Right lobe of liver (tissue), 6 donors: ENCODE data around the gene NALF2. TPM values are rescaled to one million over a fixed set of nuclear protein-coding genes. Genes with fewer than 3 reads are reported as not detected.

Source experiments
- ATAC-seq, 4 donors: fragments of 200-7000 bp; cut with Tn5 transposase; one replicate each; pipeline ENCODE4 v1.9.1; 2020; ENCODE audit warnings: mild to moderate bottlenecking in 4 of 4, moderate library complexity in 4 of 4
- DNase-seq, 3 donors: peaks; one replicate each; pipeline ENCODE4 v3.0.0-alpha.2; 2020
- H3K27ac ChIP-seq, 3 donors: fragments of 200-600 bp; one replicate each; pipeline ENCODE4 v1.8.0; 2022
- H3K27me3 ChIP-seq, 2 donors: fragments of 200-600 bp; one replicate each; pipeline ENCODE4 v1.8.0; 2022
- H3K36me3 ChIP-seq, 4 donors: fragments of 200-600 bp; sonication (generic) in 1 of 4; one replicate each; pipeline versions ENCODE4 v1.5.1 to v1.8.0; 2017 to 2022; ENCODE audit warnings: control low read depth in 1 of 4
- H3K4me1 ChIP-seq, 4 donors: fragments of 200-600 bp; sonication (generic) in 1 of 4; one replicate each; pipeline versions ENCODE4 v1.5.1 to v1.8.0; 2017 to 2022; ENCODE audit warnings: control low read depth in 1 of 4
- H3K4me3 ChIP-seq, 3 donors: fragments of 200-600 bp; one replicate each; pipeline ENCODE4 v1.8.0; 2022
- H3K9me3 ChIP-seq, 4 donors: fragments of 200-600 bp; sonication (generic) in 1 of 4; one replicate each; pipeline versions ENCODE4 v1.5.1 to v1.8.0; 2017 to 2022; ENCODE audit warnings: control low read depth in 1 of 4
- CTCF ChIP-seq, 4 donors: fragments of 200-600 bp in 3 of 4; fragments of 450-650 bp in 1 of 4; IDR thresholded peaks; one replicate each; pipeline versions ENCODE4 v1.5.1 to v1.8.0; 2016 to 2022; ENCODE audit warnings: antibody characterized with exemption in 4 of 4, mild to moderate bottlenecking in 2 of 4
- POLR2A ChIP-seq: fragments of 450-650 bp; IDR thresholded peaks from one replicate; pipeline ENCODE4 v1.6.1; 2017; ENCODE audit warnings: antibody characterized with exemption, mild to moderate bottlenecking
- WGBS: methylation state at CpG from one replicate; pipeline ENCODE4 v1.1.6; 2018; ENCODE audit warnings: low coverage, low lambda C conversion rate; ENCODE audit not compliant: insufficient coverage; ENCODE audit errors: missing lambda C conversion rate; 5-methylcytosine and 5-hydroxymethylcytosine counted together
- intact Hi-C, 2 donors: fragments of 100-400 bp; cut with DNase I; formaldehyde crosslinking; loops; one replicate each; pipeline versions ENCODE4 v1.11.2 to v1.14.1; 2022
- long read RNA-seq: library from polyadenylated mRNA; unstranded; transcript quantifications from one replicate; pipeline ENCODE4 v2.0.0, GENCODE V29; 2019
- total RNA-seq, 6 experiments: library from RNA; depleted of rRNA in 2 of 6; stranded (reverse); fragments of >200 nt in 2 of 6; fragmentation: NEBNext Ultra II Directional in 3 of 6; extraction: Animal tissue kit (Norgen Biotek cat#: 25700) in 3 of 6; gene quantifications; one replicate each; pipeline versions ENCODE4 v1.1.0 to v1.2.4, GENCODE V29; 2016 to 2023
- donor health status: DM: no; HTN: yes; CAD: no.
- donor health status: DM: no; HTN: no; CAD: no.
- donor health status: DM: no; HTN: no; CAD: no.
- donor health status: DM: no; HTN: yes; CAD: no.
- donor health status: DM: no; HTN: yes; CAD: no.

NALF2 gene
- under 1 TPM; 0.13 to 0.40 (median 0.20) TPM for total RNA-seq
- long read RNA-seq, result 0 reads

DNA sequence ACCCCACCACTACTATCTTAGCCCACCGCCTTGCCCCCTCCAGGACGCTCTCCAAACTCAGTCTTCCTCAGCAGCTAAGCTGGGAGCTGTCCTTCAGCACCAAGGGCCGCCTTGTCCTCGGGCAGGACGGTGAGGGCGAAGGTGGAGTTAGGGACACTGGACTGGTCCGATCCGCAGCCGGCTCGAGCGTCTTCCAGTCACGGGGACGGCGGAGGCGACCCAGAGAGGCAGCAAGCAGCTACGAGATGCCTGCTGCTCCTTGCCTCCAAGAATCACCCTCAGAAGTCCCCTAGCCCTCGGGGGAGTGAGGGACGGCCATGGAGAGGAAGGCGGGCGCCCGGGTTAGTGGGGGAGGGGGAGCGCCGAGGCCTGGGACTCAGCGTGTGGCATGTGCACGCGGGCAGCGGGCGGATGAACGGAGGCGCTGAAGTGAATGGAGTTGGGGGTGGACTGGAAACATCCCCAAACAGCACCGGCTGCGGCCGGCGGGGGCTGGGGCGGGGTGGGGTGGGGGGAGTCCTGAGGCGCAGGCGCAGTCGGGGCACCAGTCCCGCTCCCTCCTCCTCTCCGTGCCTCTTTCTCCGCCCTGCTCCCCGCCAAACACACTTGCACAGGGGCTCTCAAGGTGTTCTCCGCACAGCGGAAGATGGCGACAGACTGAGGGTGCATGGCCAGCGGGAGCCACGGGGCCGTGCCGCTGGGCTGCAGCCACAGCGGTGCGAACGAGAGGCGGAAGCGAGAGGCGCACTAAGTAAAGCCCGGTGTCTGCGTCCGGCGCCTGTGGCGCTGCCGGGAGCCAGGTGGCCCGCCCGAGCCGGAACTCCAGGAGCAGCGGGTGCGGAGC lies at the start of gene NALF2:
NALF2 (plus strand) TSS at position 545 of the 844 bp plus-strand sequence. CDS start 957 bp downstream, outside the sequence.
- Histone ChIP-seq H3K27me3 (no peaks in the 10 kb centered on the region), H3K4me3 (peak within 1 kb of the TSS; percentile 36 to 53 (median 43)), H3K9me3 (no peaks in the 10 kb centered on the region), H3K4me1 (no peaks in the 10 kb centered on the region), H3K36me3 (no peaks in the 10 kb centered on the region), H3K27ac (no peak within 1 kb of the TSS)
- WGBS, result 29% methylated on average over 16 of the region's 66 CpGs
- DNase-seq, result peak; percentile 51 to 75 (median 62)
- intact Hi-C loops, result no loop called here
- TF ChIP-seq CTCF (IDR thresholded peaks at IDR 0.05), result peak in 3 of 4 donors; percentile 1 to 13 (median 8)
- TF ChIP-seq POLR2A, result no peak
- ATAC-seq, result peak; percentile 72 to 85 (median 82)

- DNase-seq (no peak), ATAC-seq (no peak)
- intact Hi-C loops, result no loop called here
- 52% methylated on average over 6 of the region's 6 CpGs for WGBS
- Histone ChIP-seq H3K9me3 (no peaks in the 10 kb centered on the region), H3K27me3 (no peaks in the 10 kb centered on the region), H3K27ac (no peak overlapping the region), H3K4me3 (no peak overlapping the region), H3K36me3 (no peaks in the 10 kb centered on the region), H3K4me1 (no peaks in the 10 kb centered on the region)
- TF ChIP-seq CTCF (IDR thresholded peaks at IDR 0.05), result no peak
- no peak for TF ChIP-seq POLR2A
Measured at GRCh38 chrX:69457756-69458155, 46.4 kb upstream of the NALF2 start.

GRCh38 chrX:69466546-69466945 lies 37.6 kb upstream of the NALF2 start:
- Histone ChIP-seq H3K36me3 (no peaks in the 10 kb centered on the region), H3K27ac (no peak overlapping the region), H3K4me1 (no peaks in the 10 kb centered on the region), H3K27me3 (peaks cover 0 to 5% of the 10 kb centered on the region in 2 donors), H3K9me3 (no peaks in the 10 kb centered on the region), H3K4me3 (no peak overlapping the region)
- DNase-seq (no peak), ATAC-seq (no peak)
- no peak for TF ChIP-seq POLR2A
- intact Hi-C loops, result no loop called here
- 60% methylated on average over 1 of the region's 1 CpG for WGBS

- TF ChIP-seq CTCF (IDR thresholded peaks at IDR 0.05) (no peak), POLR2A (no peak)
- Histone ChIP-seq H3K4me1 (no peaks in the 10 kb centered on the region), H3K9me3 (no peaks in the 10 kb centered on the region), H3K4me3 (no peak overlapping the region), H3K27ac (no peak overlapping the region), H3K36me3 (no peaks in the 10 kb centered on the region), H3K27me3 (peaks cover 0 to 5% of the 10 kb centered on the region in 2 donors)
- 47% methylated on average over 4 of the region's 4 CpGs for WGBS
- no peak for ATAC-seq
- no peak for DNase-seq
- intact Hi-C loops, result no loop called here
Measured at GRCh38 chrX:69469975-69470374, 34.2 kb upstream of the NALF2 start.

- Histone ChIP-seq H3K4me3 (no peak overlapping the region), H3K4me1 (no peaks in the 10 kb centered on the region), H3K9me3 (no peaks in the 10 kb centered on the region), H3K36me3 (no peaks in the 10 kb centered on the region), H3K27ac (no peak overlapping the region), H3K27me3 (peaks cover 0 to 15% of the 10 kb centered on the region in 2 donors)
- intact Hi-C loops, result no loop called here
- DNase-seq (no peak), ATAC-seq (no peak)
- TF ChIP-seq POLR2A (no peak), CTCF (IDR thresholded peaks at IDR 0.05) (no peak)
Measured at GRCh38 chrX:69489625-69490024, 14.5 kb upstream of the NALF2 start.
